ENCODE results near the gene STARD10. TPM values are rescaled to one million over a fixed set of nuclear protein-coding genes. Genes with fewer than 3 reads are reported as not detected.

STARD10 gene
- total and polyA plus RNA-seq, 4 donors = 18.1 to 48.7 (median 36.4) TPM

Small RNAs within 50 kb of the gene (small RNA-seq; reads per million reads assigned to genes)
- not detected for gene MIR4692 (ENCODE audit: low replicate concordance)
- gene RF00019 (ENCODE audit: low replicate concordance) = not detected

Other genes starting within 250 kb of the STARD10 start
- 10 to 100 TPM; 11.5 to 16.6 TPM for gene PDE2A, start 119.6 kb downstream of the STARD10 start, total RNA-seq
- gene PDE2A, start 119.6 kb downstream of the STARD10 start, polyA plus RNA-seq (ENCODE audit: insufficient read length in 2 of 2) = 10 to 100 TPM in 1 of 2 donors, 1 to 10 TPM in 1; 9.4 to 17.5 TPM
- gene ARAP1, start 41.6 kb downstream of the STARD10 start, total RNA-seq = 10 to 100 TPM; 49.6 to 79.2 TPM
- gene ARAP1, start 41.6 kb downstream of the STARD10 start, polyA plus RNA-seq (ENCODE audit: insufficient read length in 2 of 2) = 10 to 100 TPM; 44.8 to 54.6 TPM
- 10 to 100 TPM; 12.5 to 22.8 TPM for gene ATG16L2, start 20.4 kb upstream of the STARD10 start, total RNA-seq
- 10 to 100 TPM; 21.1 to 32.2 TPM for gene ATG16L2, start 20.4 kb upstream of the STARD10 start, polyA plus RNA-seq (ENCODE audit: insufficient read length in 2 of 2)

Measured in spinal cord (tissue), 4 donors.